Epithelial cell of umbilical artery (primary cell): ENCODE results near the gene TEX29. TPM values are rescaled to one million over a fixed set of nuclear protein-coding genes. Genes with fewer than 3 reads are reported as not detected.

Experiments
- total RNA-seq: library from RNA; depleted of rRNA; stranded (reverse); fragments of >200 nt; gene quantifications from 2 replicates; pipeline ENCODE4 v1.2.3, GENCODE V29; 2014

TEX29 gene
- total RNA-seq, result not detected in 2 replicates

DNA sequence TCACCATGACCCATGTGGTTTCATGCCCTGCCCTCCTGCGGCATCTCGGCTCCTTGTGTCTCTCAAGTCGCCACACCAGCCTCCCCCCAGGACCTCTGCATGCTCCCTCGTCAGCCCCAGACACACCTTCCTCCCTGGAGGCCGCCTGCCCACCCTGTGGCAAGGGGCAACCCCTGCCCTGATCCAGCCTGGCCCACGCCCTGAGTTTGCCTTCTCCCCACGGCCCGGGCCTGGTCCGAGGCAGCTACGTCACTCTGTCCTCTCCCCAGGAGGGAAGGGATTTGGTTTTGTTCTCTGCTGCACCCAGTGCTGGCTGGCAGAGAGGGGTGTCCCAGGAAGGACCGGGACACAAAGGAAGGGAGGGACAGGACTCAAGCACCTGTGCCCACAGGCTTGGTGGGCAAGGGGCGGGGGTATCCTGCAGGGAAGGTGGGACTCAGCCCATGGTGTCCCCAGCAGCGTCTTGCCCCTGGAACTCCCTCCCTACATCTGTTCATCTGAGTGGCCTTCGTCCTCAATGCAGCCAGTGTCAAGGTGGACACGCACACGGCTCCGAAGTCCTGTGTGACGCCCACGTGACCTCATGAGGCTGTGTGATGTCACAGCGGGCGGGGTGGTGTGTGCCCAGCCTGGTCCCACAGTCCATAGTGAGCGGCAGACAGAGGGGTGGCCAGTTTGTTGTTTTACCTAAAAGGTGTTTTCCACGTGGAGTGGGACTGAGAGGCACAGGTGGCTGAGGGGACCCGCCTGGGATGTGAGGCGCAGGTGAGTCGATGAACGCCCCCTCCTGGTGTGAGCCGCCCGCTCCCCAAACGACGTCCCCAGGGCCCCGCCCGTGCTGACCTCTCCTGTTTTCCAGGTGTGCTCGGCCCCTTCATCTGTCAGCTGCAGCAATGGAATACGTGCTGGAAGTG is at the start of gene TEX29:
Gene TEX29, plus strand, starts transcription at position 645 of the 914 bp plus-strand sequence. Its CDS starts 249 bp downstream, at position 894.

Other genes starting within 250 kb of the TEX29 start
- 108 and 181 TPM in 2 replicates for gene ARHGEF7, start 205.3 kb upstream of the TEX29 start, total RNA-seq